ENCODE data around the gene GALNT12.
A peak's percentile ranks its signal among the peaks of the same experiment; 100 is the strongest.

GALNT12 gene

DNA sequence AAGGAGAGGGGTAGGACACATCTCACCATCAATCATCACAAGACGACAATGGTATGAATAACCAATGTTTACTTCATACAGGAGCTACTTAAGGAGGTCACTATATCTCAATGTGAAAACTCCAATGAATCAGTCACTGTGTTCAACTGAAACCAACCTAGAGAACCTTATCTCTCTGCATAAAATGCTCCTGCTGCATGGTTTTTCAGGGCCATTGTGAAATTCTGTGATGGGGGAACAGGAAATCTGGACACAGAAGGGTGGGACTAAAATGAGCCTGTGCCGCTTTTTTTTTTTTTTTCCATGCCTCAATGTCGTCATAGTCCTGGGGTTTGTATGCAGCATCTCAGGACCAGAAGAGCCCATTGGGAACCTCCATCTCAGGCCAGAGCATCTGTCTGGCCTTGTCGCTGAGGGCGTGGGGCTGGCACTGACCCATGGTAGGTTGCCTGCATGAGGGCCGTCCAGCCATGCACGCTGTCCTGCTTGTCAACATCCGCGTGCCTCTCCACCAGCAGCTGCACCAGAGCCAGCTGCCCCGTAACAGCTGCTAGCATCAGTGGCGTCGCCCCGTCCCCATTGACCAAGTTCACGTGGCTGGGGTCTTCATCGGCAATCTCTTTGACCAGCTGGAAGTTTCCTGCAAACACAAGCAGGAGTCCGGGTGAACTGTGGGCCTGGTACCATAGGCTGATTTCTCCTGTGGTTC, 23.8 kb upstream of the GALNT12 start:
- no peak for DNase-seq (ENCODE audit: low read depth in 2 of 2)

DNA sequence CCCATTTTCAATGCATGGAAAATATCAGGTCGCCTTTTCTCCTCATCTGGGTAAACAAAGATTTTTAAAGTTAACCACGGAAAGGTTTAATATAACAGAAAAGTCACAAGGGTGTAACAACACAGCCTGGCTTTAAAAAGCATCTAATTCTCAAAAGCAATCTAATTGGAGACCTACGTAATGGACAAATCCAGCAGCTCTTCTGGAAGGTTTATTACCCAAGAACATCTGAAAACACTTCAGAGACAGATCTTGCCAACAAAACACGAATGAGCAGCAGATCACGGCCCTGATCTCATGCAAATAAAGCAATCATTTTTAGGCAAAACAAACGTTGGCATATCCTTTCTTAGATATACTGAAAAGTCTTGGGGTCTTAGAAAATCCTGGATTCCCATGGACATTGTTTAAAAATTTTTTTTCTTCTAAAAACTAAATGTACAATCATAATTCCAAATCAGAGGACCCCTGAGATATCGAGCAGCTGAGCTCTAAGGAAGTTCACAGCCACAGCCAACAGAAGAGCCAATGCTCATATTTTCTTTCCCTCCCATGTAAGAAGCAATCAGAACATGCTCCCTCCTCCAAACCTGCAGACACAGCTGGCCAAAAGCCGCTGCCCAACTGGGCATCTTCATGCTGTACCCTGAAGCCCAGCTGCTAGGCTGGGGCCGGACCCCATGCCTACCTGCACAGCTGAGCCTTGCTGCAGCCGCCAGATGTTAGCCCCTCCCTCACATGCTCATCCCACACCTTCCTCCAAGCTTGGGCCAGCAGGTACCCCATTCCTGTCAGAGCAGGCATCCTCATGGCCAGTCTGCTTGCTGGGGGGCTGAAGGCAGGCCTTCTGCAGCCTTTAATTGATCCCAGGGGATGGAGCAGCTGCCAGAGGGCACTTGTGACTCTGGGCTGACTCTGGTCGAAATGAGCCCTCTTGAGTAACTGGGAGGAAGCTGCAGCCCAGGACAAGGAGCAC, 22.4 kb upstream of the GALNT12 start:
- no peak for DNase-seq (ENCODE audit: low read depth in 2 of 2)

DNA sequence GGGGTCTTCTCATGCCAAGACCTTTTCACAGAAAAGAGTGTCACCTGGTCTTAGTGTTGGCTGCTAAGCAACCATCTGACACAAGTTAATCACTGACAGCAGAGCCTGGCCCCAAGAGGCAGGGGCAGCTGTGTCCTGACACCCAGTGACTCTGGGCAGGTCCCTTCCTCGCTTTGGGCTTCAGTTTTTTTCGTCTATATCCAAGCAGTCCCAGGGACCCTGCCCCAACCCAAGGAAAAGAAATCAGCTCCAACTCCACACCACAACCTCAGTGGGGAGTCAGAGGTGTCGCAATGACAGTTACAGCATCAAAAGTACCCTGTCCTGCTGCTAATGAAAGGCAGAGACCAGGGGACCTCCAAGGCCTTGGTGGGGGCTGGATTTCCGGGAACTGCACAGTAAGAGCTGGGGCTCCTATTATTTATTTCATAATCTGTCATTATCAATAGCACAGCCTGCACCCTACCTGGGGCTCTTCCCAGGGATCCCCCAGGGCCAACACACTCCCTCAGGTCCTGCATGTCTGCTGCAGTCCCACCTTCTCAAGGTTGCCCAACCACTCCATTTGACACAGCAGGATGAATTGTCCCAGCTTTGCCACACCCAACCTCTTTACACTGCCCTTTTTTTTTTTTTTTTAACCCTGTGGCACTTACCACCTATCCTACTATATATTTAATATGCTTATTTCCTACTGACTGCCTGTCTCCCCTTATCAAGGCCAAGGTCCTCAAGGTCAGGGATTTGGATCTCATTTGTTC, 20.5 kb upstream of the GALNT12 start:
- no peak for DNase-seq (ENCODE audit: low read depth in 2 of 2)

DNA sequence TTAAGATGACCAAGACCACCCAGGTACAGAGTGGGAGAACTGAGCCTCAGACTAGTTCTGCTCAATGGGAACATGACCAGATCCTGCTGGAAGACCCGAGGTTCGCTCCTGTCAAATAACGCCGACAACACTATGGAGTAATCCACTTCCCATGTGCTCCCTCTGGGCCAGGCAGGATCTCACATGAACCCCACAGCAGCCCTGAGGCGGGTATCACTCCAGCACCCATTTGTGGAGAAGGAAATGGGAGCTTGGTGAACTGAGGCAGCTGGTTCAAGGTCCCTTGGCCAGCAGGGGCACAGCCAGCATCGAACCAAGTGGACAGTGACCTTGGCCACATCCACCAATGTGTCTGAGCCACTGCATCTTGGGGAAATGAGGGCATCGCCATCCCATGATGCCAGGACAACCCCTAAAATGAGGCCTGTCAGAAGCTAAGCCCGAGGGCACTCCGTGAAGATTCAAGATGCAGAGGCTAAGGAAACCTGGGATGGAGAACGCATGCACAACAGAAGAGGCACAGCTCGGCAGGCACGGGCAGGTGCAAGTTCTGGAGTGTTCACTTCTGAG, 19.6 kb upstream of the GALNT12 start:
- DNase-seq (ENCODE audit: low read depth in 2 of 2) = no peak

DNA sequence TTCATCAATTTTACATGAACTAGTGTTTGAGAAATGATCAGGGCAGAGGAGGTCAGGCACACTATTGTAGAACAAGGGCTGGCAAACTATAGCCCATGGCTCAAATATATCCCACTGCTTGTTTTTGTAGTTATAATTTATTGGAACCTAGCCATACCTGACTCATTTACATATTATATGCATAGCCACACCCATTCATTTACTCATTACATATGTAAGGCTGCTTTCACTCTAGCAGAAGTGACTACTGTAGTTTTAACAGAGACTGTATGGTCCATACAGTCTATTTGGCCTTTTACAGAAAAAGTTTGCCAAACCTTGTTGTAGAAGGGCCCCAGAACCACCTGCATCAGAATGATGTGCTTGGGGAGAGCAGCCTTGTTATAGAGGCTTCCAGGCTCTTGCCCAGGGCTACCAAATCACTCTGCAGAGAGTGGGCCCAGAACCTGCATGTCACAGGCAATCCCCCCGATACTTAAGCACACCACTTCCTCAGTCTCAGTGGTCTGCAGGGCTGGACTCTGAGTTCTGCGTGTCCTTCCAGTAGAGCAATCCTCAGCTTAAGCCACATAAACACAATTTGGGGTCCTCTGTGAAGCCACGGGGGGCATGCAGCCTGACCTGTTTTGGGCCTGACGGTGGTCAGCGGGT, 17.9 kb upstream of the GALNT12 start:
- no peak for DNase-seq (ENCODE audit: low read depth in 2 of 2)

DNA sequence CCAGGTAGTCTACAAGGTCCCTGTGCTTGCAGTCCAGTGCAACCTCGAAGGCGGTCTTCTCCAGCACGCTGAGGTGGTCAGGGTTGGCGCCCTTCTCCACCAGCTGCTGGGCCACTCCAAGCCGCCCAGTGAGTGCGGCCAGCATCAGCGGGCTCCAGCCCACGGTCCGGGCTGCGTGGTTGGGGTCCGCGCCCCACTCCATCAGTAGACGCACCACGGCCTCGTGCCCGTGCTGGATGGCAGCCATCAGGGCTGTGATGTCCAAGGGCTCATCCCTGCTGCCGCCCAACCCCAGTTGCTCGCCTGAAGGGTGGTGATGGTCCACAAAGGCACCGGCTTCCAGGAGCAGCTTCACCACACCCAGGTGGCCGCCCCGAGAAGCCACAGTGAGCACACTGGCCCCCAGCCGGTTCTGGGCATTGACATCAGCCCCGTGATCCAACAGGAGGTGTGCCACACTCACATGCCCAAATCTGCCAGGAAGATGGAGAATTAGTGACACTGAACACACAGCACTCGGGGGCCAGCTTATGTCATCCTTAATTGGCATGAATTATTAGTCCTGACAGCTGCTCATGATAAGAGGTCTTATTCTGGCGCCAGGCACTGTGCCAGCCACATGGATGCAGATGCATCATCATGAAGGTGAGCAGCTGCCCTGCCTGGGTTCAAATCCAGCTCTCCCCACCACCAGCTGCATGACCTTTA, 17.2 kb upstream of the GALNT12 start:
- DNase-seq (ENCODE audit: low read depth in 2 of 2) = no peak

DNA sequence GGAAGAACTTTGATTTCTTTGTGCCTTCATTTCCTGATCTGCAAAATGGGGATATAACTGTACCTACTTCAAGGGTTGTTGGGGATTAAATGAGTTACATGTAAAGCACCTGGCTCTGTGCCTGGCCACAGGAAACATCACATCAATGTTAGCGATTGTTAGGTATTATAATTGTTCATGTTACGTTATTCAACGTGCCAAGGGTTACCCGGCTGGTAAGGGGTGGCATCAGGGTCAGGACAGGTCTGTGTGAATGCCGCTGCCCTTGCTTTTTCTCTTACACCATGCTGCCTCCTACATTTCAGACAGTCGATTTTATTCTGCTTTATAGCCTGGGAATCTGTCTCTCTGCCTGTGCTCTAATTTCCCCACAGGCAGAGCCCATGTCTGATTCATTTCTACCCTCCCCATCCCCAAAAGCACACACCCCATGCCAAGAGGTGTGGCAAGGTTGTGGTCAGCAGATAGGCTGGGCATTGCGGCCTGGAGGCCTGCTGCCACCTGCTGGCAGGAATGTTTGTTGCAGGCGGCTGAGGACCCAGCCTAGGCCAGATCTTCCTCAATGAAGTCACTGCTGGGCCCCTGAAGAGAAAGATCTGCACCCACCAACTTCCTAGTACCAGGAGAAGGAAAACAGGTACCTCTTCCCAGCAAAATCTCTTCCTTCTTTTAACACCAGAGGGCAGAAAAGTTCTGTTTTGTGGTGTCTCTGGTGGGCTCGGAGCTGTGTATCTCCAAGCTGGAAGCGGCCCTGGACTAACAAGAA, 16.4 kb upstream of the GALNT12 start:
- peak; percentile 40 to 62 for DNase-seq (ENCODE audit: low read depth in 2 of 2)

DNA sequence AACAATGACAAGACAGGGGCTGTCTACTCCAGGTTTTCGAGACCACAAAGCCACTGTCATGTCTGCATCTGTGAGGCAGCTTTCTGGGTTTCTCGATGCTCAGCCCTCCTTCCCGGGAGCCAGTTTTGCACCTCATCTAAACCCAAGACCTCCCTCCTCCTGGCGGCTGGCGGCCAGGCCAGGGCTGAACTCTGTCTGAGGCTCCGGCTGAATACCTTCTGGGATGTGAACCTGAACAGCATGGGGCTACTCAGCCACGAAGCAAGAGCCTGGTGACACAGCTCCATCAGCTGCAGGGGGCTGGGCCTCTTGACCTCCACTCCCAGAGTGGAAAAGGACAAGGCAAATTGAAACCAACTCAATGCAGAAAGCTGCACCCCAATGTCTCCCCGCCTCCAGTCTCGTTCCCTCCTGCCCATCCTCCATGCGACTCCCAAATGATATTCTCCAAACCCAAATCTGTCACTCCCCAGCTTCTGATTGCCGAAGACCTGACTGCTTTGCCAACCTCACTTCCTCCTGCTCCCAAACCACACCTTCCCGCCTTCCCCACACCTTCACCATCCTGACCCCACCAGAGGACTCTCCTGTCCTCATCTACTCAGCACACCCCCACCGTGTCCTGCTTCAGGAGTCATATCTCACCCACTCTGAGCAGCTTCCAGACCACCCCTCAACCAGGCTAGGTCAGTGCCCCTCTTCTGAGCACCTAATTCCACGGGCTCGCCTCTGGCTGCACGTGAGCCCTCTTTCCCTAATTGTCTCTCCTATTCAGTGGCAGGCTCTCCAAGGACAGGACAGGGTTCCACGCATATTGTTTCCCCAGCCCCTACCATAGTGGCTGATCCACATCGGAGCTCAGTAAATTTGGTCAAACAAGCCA, 15.6 kb upstream of the GALNT12 start:
- no peak for DNase-seq (ENCODE audit: low read depth in 2 of 2)

DNA sequence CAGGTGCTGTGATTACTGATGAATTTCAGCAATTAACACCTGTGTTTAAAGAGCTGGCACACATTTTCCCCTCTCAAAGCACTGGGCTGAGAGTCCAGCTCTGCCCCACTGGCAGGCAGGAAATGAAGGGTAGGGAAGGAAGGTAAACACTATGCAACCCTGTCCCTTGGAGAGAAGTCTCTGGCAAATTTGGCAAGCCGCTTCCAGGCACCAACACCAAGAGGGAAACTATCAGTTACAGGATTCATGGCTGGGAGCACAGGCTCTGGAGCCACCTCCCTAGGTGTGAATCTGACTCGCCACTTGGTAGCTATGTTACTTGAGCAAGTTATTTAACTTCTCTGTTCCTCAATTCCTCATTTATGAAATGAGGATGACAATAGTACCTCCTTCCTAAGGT, 14.4 kb upstream of the GALNT12 start:
- DNase-seq (ENCODE audit: low read depth in 2 of 2) = no peak

DNA sequence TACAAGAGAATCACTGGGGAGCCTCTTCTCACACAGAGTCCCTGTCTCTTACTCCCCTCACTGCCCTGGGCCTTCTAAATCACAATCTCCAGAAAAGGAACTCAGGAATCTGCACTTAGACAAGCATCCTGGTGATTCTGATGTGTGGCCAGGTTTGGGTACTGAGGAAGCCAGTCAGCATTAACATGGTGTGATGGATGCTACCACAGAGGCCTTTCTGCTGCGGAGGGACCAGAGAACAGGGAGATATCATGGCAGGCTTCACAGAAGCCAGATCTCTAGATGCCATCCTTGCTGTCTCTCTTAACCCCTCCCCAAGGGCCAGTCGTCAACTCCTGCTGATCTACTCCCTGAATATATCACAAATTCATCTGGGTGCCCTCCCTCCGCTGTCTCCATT, 12.7 kb upstream of the GALNT12 start:
- DNase-seq (ENCODE audit: low read depth in 2 of 2) = no peak

DNA sequence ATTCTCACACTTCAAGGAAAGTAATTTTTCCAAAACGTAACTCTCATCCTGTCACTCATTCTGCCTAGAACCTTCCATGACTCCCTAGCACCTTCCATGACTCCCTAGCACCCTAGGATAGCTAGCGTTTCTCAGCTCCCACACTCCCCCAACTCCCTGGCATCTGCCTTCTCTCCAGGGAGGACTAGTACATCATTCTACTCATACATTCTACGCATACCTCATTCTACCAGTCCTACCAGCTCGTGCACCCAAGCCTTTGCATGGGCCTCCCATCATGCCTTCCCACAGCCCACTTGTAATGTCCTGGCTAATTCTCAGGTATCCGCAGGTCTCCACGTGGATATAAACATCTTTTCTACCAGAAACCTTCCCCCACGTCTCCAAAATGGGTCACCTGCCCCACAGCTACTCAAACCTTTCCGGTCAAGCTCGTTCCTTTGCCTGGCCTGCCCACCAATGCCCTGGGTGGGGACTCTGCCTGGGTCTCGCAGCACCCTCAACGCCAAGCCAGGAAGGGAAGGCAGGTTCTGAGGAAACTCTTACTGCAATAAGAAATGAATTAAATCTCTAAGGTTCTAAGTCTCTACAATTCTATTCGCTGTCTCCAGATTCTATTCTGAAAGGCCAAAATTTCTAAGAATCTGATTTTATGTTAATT, 12.0 kb upstream of the GALNT12 start:
- no peak for DNase-seq (ENCODE audit: low read depth in 2 of 2)

DNA sequence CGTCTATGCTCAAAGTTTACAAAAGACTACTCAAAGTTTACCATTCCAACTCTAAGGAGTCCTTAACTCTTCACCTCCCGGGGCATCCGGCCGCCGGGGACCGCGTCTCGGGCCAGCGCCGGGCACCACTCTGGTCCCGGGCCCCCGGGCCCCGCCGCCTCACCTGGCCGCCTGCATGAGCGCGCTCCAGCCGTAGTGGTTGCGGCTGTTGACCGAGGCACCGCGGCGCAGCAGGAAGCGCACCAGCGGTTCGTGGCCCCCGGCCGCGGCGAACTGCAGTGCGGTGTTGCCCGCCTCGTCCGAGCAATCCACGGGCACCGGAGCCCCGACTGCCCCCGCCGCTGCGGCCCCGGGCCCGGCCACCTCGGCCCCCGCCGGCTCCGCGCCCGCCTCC, 11.5 kb upstream of the GALNT12 start:
- DNase-seq (ENCODE audit: low read depth in 2 of 2) = no peak

DNA sequence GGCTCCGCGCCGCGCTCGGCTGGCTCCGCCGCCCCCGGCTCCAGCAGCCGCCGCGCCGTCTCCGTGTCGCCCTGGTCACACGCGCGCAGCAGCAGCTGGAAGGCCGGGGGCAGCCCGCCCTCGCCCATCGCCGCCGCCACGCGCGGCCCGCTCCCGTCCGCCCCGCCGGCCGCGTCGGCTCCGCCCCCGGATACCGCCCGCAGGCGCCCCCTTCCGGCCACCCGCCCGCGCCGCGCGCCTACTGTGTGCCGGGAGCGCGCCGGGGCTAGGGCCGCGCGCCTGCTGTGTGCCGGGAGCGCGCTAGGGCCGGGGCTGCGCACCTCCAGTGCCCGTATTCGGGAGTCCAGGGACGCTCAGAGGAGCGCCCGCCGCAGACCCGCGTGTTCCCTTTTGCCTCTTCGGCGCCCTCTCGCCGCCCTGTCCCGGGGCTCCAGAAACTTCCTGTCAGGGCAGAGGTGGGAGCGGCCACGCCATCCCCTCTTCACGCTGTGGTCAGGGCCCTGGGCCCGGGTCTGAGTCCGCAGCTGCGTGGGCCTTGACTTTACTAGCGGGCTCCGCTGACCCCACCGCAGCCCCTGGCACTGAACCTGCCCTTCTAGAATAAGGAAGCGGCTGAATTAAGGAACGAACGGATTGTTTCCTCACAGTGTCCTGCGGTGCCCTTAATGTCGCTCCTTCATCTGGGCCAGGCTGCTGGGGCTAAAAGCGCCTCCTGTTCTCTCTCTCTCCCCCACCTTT, 10.9 kb upstream of the GALNT12 start, which contains the start of gene ANKS6:
Gene ANKS6 (minus strand): TSS at position 192 of the 738 bp plus-strand sequence. CDS start 64 bp downstream, at position 128.
- peak; percentile 80 to 81 for DNase-seq (ENCODE audit: low read depth in 2 of 2)

DNA sequence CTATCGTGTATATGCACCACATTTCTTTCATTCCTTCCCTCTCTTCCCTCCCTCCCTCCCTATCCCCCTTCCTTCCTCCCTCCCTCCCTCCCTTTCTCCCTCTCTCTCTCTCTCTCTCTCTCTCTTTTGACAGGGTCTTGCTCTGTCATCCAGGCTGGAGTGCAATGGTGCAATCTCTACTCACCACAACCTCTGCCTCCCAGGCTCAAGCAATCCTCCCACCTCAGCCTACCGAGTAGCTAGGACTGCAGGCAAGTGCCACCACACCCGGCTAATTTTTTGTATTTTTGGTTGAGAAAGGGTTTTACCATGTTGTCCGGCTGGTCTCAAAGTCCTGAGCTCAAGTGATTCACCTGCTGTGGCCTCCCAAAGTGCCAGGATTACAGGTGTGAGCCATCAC, 10.0 kb upstream of the GALNT12 start:
- no peak for DNase-seq (ENCODE audit: low read depth in 2 of 2)

DNA sequence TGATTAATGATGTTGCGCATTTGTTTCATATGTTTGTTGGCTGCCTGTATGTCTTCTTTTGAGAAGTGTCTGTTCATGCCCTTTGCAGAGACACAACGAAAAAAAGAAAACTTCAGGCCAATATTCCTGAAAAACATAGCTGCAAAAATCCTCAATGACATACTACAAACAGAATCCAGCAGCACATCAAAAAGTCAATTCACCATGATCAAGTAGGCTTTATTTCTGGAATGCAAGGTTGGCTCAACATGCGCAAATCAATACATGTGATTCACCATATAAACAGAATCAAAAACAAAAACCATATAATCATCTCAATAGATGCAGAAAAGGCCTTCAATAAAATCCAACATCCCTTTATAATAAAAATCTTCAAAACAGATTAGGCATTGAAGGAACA, 9.2 kb upstream of the GALNT12 start:
- DNase-seq (ENCODE audit: low read depth in 2 of 2) = no peak

DNA sequence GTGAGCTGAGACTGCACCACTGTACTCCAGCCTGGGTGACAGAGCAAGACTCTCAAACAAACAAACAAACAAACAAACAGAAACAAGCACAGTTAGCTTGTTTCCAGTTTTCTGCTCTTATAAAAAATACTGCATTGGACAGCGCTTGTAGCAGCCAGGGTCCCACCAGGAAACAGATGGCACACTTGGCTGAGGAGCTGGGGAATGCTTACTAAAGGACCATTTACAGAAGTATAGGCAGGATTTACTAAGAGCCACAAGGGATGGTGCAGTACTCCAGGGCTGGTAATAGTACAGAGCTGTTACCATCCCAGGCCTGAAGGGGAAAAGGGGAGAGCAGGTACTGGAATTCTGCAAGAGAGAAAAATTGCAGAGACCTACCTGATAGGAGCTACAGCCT, 5.9 kb upstream of the GALNT12 start:
- DNase-seq (ENCODE audit: low read depth in 2 of 2) = no peak

DNA sequence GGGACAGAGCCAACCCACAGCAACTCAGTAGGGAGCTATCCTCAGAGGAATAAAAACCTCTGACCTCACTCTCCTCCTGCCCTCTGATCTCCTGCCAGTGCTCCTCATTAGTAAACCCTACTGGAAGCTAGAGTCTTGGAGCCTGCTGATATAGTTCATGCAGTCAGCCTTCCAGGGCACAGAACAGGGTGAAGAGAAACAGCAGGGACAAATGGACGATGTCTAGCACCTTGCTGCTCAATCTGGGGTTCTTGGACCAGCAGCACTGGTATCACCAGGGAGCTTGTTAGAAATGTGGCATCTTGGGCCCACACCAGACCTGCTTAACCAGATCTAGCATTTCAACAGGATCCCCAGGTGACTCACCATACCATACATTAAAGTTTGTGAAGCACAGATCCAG, 5.5 kb upstream of the GALNT12 start:
- no peak for DNase-seq (ENCODE audit: low read depth in 2 of 2)

DNA sequence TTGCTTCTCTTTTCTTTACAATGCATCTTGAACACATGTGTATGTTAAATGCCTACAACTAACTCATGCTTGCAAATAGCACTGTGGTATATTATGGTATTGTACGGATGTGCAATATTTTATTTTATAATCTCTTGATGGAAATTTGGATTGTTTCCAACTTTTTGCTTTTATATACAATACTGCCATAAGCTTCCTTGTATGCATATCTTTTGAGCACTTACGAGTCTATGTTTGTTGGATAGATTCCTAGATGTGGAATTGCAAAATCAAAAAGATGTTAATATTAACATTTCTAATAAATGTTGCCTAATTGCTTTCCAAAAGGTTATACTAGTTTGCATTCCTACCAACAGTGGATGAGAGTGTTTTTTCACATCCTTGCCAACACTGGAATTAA, 3.4 kb upstream of the GALNT12 start:
- no peak for DNase-seq (ENCODE audit: low read depth in 2 of 2)

All from stimulated activated CD4-positive, alpha-beta T cell treated with anti-CD3 and anti-CD28 coated beads, Interleukin-4, amount 100 ng/mL, for 48 hours (primary cell).